ENCODE data around the gene SPNS2.
A peak's percentile ranks its signal among the peaks of the same experiment; 100 is the strongest.

The SPNS2 gene

GRCh38 chr17:4584101-4584916 is 85.6 kb downstream of the SPNS2 start, which contains the start of gene SMTNL2:
TSS of gene SMTNL2 (plus strand) at chr17:4584529. CDS start at chr17:4584606, 77 bp downstream.
- H2AFZ ChIP-seq (ENCODE audit: insufficient read depth, low read length, poor library complexity), result peak within 1 kb of the TSS; percentile 68
- H4K8ac ChIP-seq (ENCODE audit: low read depth, low read length), result peak within 1 kb of the TSS; percentile 62
- H4K91ac ChIP-seq (ENCODE audit: low read depth, low read length), result peak within 1 kb of the TSS; percentile 70
- peak within 1 kb of the TSS; percentile 88 for H3K4me3 ChIP-seq (ENCODE audit: low read depth, low read length)
- DNase-seq, result peak in 1 of 2 donors; percentile 15
- H3K36me3 ChIP-seq (ENCODE audit: control insufficient read depth in 1 of 2, insufficient read depth in 2 of 2, low read length in 2 of 2), result no peaks in the 10 kb centered on the region
- H2BK5ac ChIP-seq (ENCODE audit: low read depth, low read length, poor library complexity), result peak within 1 kb of the TSS; percentile 69
- no peaks in the 10 kb centered on the region for H3K27me3 ChIP-seq (ENCODE audit: insufficient read depth, low read length)
- peaks cover 42% of the 10 kb centered on the region for H3K79me1 ChIP-seq (ENCODE audit: low read length)
- H3K4ac ChIP-seq (ENCODE audit: low read depth, low read length), result peak within 1 kb of the TSS; percentile 96
- peak within 1 kb of the TSS; percentile 29 for H3K27ac ChIP-seq (ENCODE audit: low read depth, low read length)
- H3K18ac ChIP-seq (ENCODE audit: low read length), result peak within 1 kb of the TSS; percentile 79
- H3K23ac ChIP-seq (ENCODE audit: low read length), result no peak within 1 kb of the TSS
- peak within 1 kb of the TSS; percentile 68 for H2BK12ac ChIP-seq (ENCODE audit: low read length)
- H3K79me2 ChIP-seq (ENCODE audit: control insufficient read depth, insufficient read depth, low read length, poor library complexity), result peaks cover 42% of the 10 kb centered on the region
- peak within 1 kb of the TSS; percentile 14 for H3K9ac ChIP-seq (ENCODE audit: low read length)
- peak within 1 kb of the TSS; percentile 78 for H3K4me2 ChIP-seq (ENCODE audit: low read length)
- peak within 1 kb of the TSS; percentile 31 for H4K12ac ChIP-seq (ENCODE audit: low read depth, low read length)
- peak within 1 kb of the TSS; percentile 48 for H2AK5ac ChIP-seq (ENCODE audit: low read length)
- H2BK120ac ChIP-seq (ENCODE audit: insufficient read depth, low read length, poor library complexity), result peak within 1 kb of the TSS; percentile 85
- H3K14ac ChIP-seq (ENCODE audit: low read length), result peak within 1 kb of the TSS; percentile 83
- WGBS (ENCODE audit: extremely low coverage, insufficient coverage, insufficient read length), result no CpG with 5 or more reads among the region's 100 CpGs
- peaks cover 1% of the 10 kb centered on the region for H3K9me3 ChIP-seq (ENCODE audit: insufficient read depth, low read depth, low read length)
- peaks cover 43 to 62% of the 10 kb centered on the region in 2 experiments for H3K4me1 ChIP-seq (ENCODE audit: control insufficient read depth in 1 of 2, insufficient read depth in 2 of 2, low read length in 2 of 2)

- peaks cover 1% of the 10 kb centered on the region for H3K9me3 ChIP-seq (ENCODE audit: insufficient read depth, low read depth, low read length)
- H2BK120ac ChIP-seq (ENCODE audit: insufficient read depth, low read length, poor library complexity), result peak overlapping the region; percentile 39
- peaks cover 44% of the 10 kb centered on the region for H3K79me1 ChIP-seq (ENCODE audit: low read length)
- peak overlapping the region; percentile 54 for H3K9ac ChIP-seq (ENCODE audit: low read length)
- H3K36me3 ChIP-seq (ENCODE audit: control insufficient read depth in 1 of 2, insufficient read depth in 2 of 2, low read length in 2 of 2), result no peaks in the 10 kb centered on the region
- H3K79me2 ChIP-seq (ENCODE audit: control insufficient read depth, insufficient read depth, low read length, poor library complexity), result peaks cover 44% of the 10 kb centered on the region
- H3K23ac ChIP-seq (ENCODE audit: low read length), result no peak overlapping the region
- DNase-seq, result no peak
- H3K14ac ChIP-seq (ENCODE audit: low read length), result peak overlapping the region; percentile 83
- H2BK5ac ChIP-seq (ENCODE audit: low read depth, low read length, poor library complexity), result peak overlapping the region; percentile 2
- H3K4ac ChIP-seq (ENCODE audit: low read depth, low read length), result peak overlapping the region; percentile 96
- peak overlapping the region; percentile 68 for H2AFZ ChIP-seq (ENCODE audit: insufficient read depth, low read length, poor library complexity)
- peaks cover 44 to 63% of the 10 kb centered on the region in 2 experiments for H3K4me1 ChIP-seq (ENCODE audit: control insufficient read depth in 1 of 2, insufficient read depth in 2 of 2, low read length in 2 of 2)
- H4K12ac ChIP-seq (ENCODE audit: low read depth, low read length), result peak overlapping the region; percentile 31
- H3K27me3 ChIP-seq (ENCODE audit: insufficient read depth, low read length), result no peaks in the 10 kb centered on the region
- peak overlapping the region; percentile 9 for H2BK12ac ChIP-seq (ENCODE audit: low read length)
- H4K91ac ChIP-seq (ENCODE audit: low read depth, low read length), result peak overlapping the region; percentile 70
- H3K27ac ChIP-seq (ENCODE audit: low read depth, low read length), result peak overlapping the region; percentile 29
- H4K8ac ChIP-seq (ENCODE audit: low read depth, low read length), result peak overlapping the region; percentile 26
- H3K18ac ChIP-seq (ENCODE audit: low read length), result peak overlapping the region; percentile 62
- H3K4me2 ChIP-seq (ENCODE audit: low read length), result peak overlapping the region; percentile 78
- WGBS (ENCODE audit: extremely low coverage, insufficient coverage, insufficient read length), result no CpG with 5 or more reads among the region's 57 CpGs
- peak overlapping the region; percentile 48 for H2AK5ac ChIP-seq (ENCODE audit: low read length)
- peak overlapping the region; percentile 88 for H3K4me3 ChIP-seq (ENCODE audit: low read depth, low read length)
These were observed 86.4 kb downstream of the SPNS2 start for GRCh38 chr17:4584917-4585637.

GRCh38 chr17:4585638-4585994 is 86.9 kb downstream of the SPNS2 start:
- peak overlapping the region; percentile 70 for H4K91ac ChIP-seq (ENCODE audit: low read depth, low read length)
- peak overlapping the region; percentile 96 for H3K4ac ChIP-seq (ENCODE audit: low read depth, low read length)
- peak overlapping the region; percentile 88 for H3K4me3 ChIP-seq (ENCODE audit: low read depth, low read length)
- H3K23ac ChIP-seq (ENCODE audit: low read length), result no peak overlapping the region
- peak overlapping the region; percentile 54 for H3K9ac ChIP-seq (ENCODE audit: low read length)
- H3K4me2 ChIP-seq (ENCODE audit: low read length), result peak overlapping the region; percentile 78
- H3K18ac ChIP-seq (ENCODE audit: low read length), result peak overlapping the region; percentile 62
- peak overlapping the region; percentile 22 for H2AK5ac ChIP-seq (ENCODE audit: low read length)
- peak overlapping the region; percentile 83 for H3K14ac ChIP-seq (ENCODE audit: low read length)
- H3K79me2 ChIP-seq (ENCODE audit: control insufficient read depth, insufficient read depth, low read length, poor library complexity), result peaks cover 47% of the 10 kb centered on the region
- no peak overlapping the region for H4K8ac ChIP-seq (ENCODE audit: low read depth, low read length)
- H3K36me3 ChIP-seq (ENCODE audit: control insufficient read depth in 1 of 2, insufficient read depth in 2 of 2, low read length in 2 of 2), result peaks cover under 1 to 3% of the 10 kb centered on the region in 2 experiments
- H3K27ac ChIP-seq (ENCODE audit: low read depth, low read length), result peak overlapping the region; percentile 84
- H3K9me3 ChIP-seq (ENCODE audit: insufficient read depth, low read depth, low read length), result peaks cover 1% of the 10 kb centered on the region
- H2AFZ ChIP-seq (ENCODE audit: insufficient read depth, low read length, poor library complexity), result no peak overlapping the region
- no peak overlapping the region for H4K12ac ChIP-seq (ENCODE audit: low read depth, low read length)
- WGBS (ENCODE audit: extremely low coverage, insufficient coverage, insufficient read length), result no CpG with 5 or more reads among the region's 7 CpGs
- no peak overlapping the region for H2BK120ac ChIP-seq (ENCODE audit: insufficient read depth, low read length, poor library complexity)
- peaks cover 44% of the 10 kb centered on the region for H3K79me1 ChIP-seq (ENCODE audit: low read length)
- peak overlapping the region; percentile 2 for H2BK5ac ChIP-seq (ENCODE audit: low read depth, low read length, poor library complexity)
- H3K4me1 ChIP-seq (ENCODE audit: control insufficient read depth in 1 of 2, insufficient read depth in 2 of 2, low read length in 2 of 2), result peaks cover 43 to 66% of the 10 kb centered on the region in 2 experiments
- H2BK12ac ChIP-seq (ENCODE audit: low read length), result peak overlapping the region; percentile 9
- no peaks in the 10 kb centered on the region for H3K27me3 ChIP-seq (ENCODE audit: insufficient read depth, low read length)
- DNase-seq, result no peak

- Histone ChIP-seq H2BK12ac (ENCODE audit: low read length) (no peak overlapping the region), H3K9me3 (ENCODE audit: insufficient read depth, low read depth, low read length) (peaks cover 1% of the 10 kb centered on the region), H4K8ac (ENCODE audit: low read depth, low read length) (no peak overlapping the region), H3K36me3 (ENCODE audit: control insufficient read depth in 1 of 2, insufficient read depth in 2 of 2, low read length in 2 of 2) (peaks cover 5 to 6% of the 10 kb centered on the region in 2 experiments), H2AK5ac (ENCODE audit: low read length) (no peak overlapping the region), H3K79me2 (ENCODE audit: control insufficient read depth, insufficient read depth, low read length, poor library complexity) (peaks cover 51% of the 10 kb centered on the region), H3K23ac (ENCODE audit: low read length) (no peak overlapping the region), H3K27ac (ENCODE audit: low read depth, low read length) (peak overlapping the region; percentile 84), H2AFZ (ENCODE audit: insufficient read depth, low read length, poor library complexity) (no peak overlapping the region), H3K4me3 (ENCODE audit: low read depth, low read length) (peak overlapping the region; percentile 88), H3K4ac (ENCODE audit: low read depth, low read length) (peak overlapping the region; percentile 96), H2BK120ac (ENCODE audit: insufficient read depth, low read length, poor library complexity) (no peak overlapping the region), H3K14ac (ENCODE audit: low read length) (peak overlapping the region; percentile 3), H3K79me1 (ENCODE audit: low read length) (peaks cover 44% of the 10 kb centered on the region), H3K4me1 (ENCODE audit: control insufficient read depth in 1 of 2, insufficient read depth in 2 of 2, low read length in 2 of 2) (peaks cover 47 to 70% of the 10 kb centered on the region in 2 experiments), H3K18ac (ENCODE audit: low read length) (peak overlapping the region; percentile 12), H4K91ac (ENCODE audit: low read depth, low read length) (peak overlapping the region; percentile 70), H3K9ac (ENCODE audit: low read length) (peak overlapping the region; percentile 8), H4K12ac (ENCODE audit: low read depth, low read length) (no peak overlapping the region), H2BK5ac (ENCODE audit: low read depth, low read length, poor library complexity) (no peak overlapping the region), H3K27me3 (ENCODE audit: insufficient read depth, low read length) (no peaks in the 10 kb centered on the region), H3K4me2 (ENCODE audit: low read length) (peak overlapping the region; percentile 78)
- DNase-seq, result no peak
- no CpG with 5 or more reads among the region's 9 CpGs for WGBS (ENCODE audit: extremely low coverage, insufficient coverage, insufficient read length)
These were observed 87.4 kb downstream of the SPNS2 start for GRCh38 chr17:4586043-4586442.

Measured in trophoblast cell (in vitro differentiated cells and primary cell).